Adrenal gland (tissue), 12 donors: ENCODE data around the gene APOL5. TPM values are rescaled to one million over a fixed set of nuclear protein-coding genes. Genes with fewer than 3 reads are reported as not detected.

Source experiments
- DNase-seq, 7 donors: peaks; one replicate each; pipeline ENCODE4 v3.0.0-alpha.2; 2019 to 2020
- H3K27ac ChIP-seq, 5 donors: fragments of 200-600 bp; sonication (generic) in 4 of 5; 1 replicate in 3 of 5; 2 replicates in 2 of 5; pipeline versions ENCODE4 v1.5.1 to v1.8.0; 2016 to 2020; ENCODE audit warnings: mild to moderate bottlenecking in 1 of 5
- H3K27me3 ChIP-seq: fragments of 200-600 bp; 2 replicates; pipeline ENCODE4 v1.8.0; 2021
- H3K36me3 ChIP-seq, 2 donors: fragments of 200-600 bp; replicated peaks in 1 of 2; 1 replicate in 1 of 2; 2 replicates in 1 of 2; pipeline versions ENCODE4 v1.5.1 to v1.8.0; 2018 to 2022
- H3K4me1 ChIP-seq, 2 donors: fragments of 200-600 bp; replicated peaks in 1 of 2; 1 replicate in 1 of 2; 2 replicates in 1 of 2; pipeline versions ENCODE4 v1.5.1 to v1.8.0; 2018 to 2021
- H3K4me3 ChIP-seq, 4 donors: fragments of 200-600 bp; sonication (generic) in 3 of 4; one replicate each; pipeline ENCODE4 v1.5.1; 2016 to 2018
- H3K9me3 ChIP-seq, 3 donors: fragments of 200-600 bp; sonication (generic) in 1 of 3; replicated peaks in 1 of 3; 1 replicate in 2 of 3; 2 replicates in 1 of 3; pipeline versions ENCODE4 v1.5.1 to v1.8.0; 2016 to 2021
- CTCF ChIP-seq, 6 experiments: fragments of 450-650 bp in 4 of 6; fragments of 200-600 bp in 2 of 6; sonication (generic) in 1 of 6; IDR thresholded peaks; 1 replicate in 5 of 6; 2 replicates in 1 of 6; pipeline versions ENCODE4 v1.5.1 to v1.8.0; 2016 to 2021; ENCODE audit warnings: antibody characterized with exemption in 6 of 6, mild to moderate bottlenecking in 2 of 6, moderate library complexity in 1 of 6
- POLR2A ChIP-seq, 2 donors: fragments of 450-650 bp; IDR thresholded peaks; one replicate each; pipeline ENCODE4 v1.6.1; 2017; ENCODE audit warnings: antibody characterized with exemption in 2 of 2, mild to moderate bottlenecking in 2 of 2, moderate library complexity in 1 of 2
- WGBS, 4 donors: extraction: QIAGEN DNeasy Blood & Tissue Kit in 2 of 4; methylation state at CpG; one replicate each; pipeline versions ENCODE4 v1.1.5 to v1.1.7; 2013 to 2017; 5-methylcytosine and 5-hydroxymethylcytosine counted together
- intact Hi-C, 2 donors: fragments of 100-400 bp; cut with DNase I; formaldehyde crosslinking; loops; one replicate each; pipeline versions ENCODE4 v1.14.1 to v1.15.0; 2022 to 2023
- polyA plus RNA-seq, 3 donors: library from polyadenylated mRNA; stranded (reverse); fragments of 200-250 nt in 2 of 3; fragments of 350-450 nt in 1 of 3; fragmentation: Illumina TruSeq in 1 of 3; extraction: RNeasy Lipid Tissue Mini Kit (QIAGEN cat#74804) in 1 of 3; gene quantifications; one replicate each; pipeline ENCODE4 v1.2.3, GENCODE V29; 2013 to 2014
- total RNA-seq, 9 donors: library from RNA; depleted of rRNA in 4 of 9; stranded (reverse); fragments of >200 nt in 4 of 9; fragments of 120-200 nt in 1 of 9; fragmentation: NEBNext Ultra II Directional in 1 of 9; extraction: Animal tissue kit (Norgen Biotek cat#: 25700) in 1 of 9; gene quantifications; one replicate each; pipeline versions ENCODE4 v1.1.0 to v1.2.4, GENCODE V29; 2013 to 2023
- donor health status: healthy with polysubstance abuse.
- donor health status: Bipolar disorder and iron deficiency.
- donor health status: DM: yes; HTN: yes; CAD: no.
- donor health status: DM: no; HTN: no; CAD: no.
- donor health status: DM: no; HTN: no; CAD: no.
- donor health status: DM: yes; HTN: yes; CAD: no.

APOL5 gene
- total and polyA plus RNA-seq, 12 donors: 0.11 TPM; not detected in 11

GRCh38 chr22:35685731-35686130, 31.9 kb upstream of the APOL5 start:
- TF ChIP-seq POLR2A (IDR thresholded peaks at IDR 0.05) (no peak), CTCF (IDR thresholded peaks at IDR 0.05) (no peak)
- intact Hi-C loops: no loop called here
- H3K9me3 ChIP-seq: no peaks in the 10 kb centered on the region
- no peaks in the 10 kb centered on the region for H3K4me1 ChIP-seq
- DNase-seq: no peak
- H3K4me3 ChIP-seq: no peak overlapping the region
- no peak overlapping the region for H3K27ac ChIP-seq
- 80 to 94% (median 87%) methylated on average over 11 of the region's 11 CpGs for WGBS, 4 donors
- H3K27me3 ChIP-seq: no peaks in the 10 kb centered on the region
- no peaks in the 10 kb centered on the region for H3K36me3 ChIP-seq

GRCh38 chr22:35686298-35686697, 31.4 kb upstream of the APOL5 start:
- no peaks in the 10 kb centered on the region for H3K36me3 ChIP-seq
- no peak overlapping the region for H3K27ac ChIP-seq
- no peak for DNase-seq
- 72 to 88% (median 79%) methylated on average over 4 of the region's 4 CpGs for WGBS, 4 donors
- TF ChIP-seq CTCF (IDR thresholded peaks at IDR 0.05): no peak
- no peak for TF ChIP-seq POLR2A (IDR thresholded peaks at IDR 0.05)
- intact Hi-C loops: no loop called here
- H3K9me3 ChIP-seq: no peaks in the 10 kb centered on the region
- H3K4me1 ChIP-seq: no peaks in the 10 kb centered on the region
- no peak overlapping the region for H3K4me3 ChIP-seq
- no peaks in the 10 kb centered on the region for H3K27me3 ChIP-seq

- no peak overlapping the region for H3K4me3 ChIP-seq
- H3K27me3 ChIP-seq: no peaks in the 10 kb centered on the region
- 74 to 82% (median 81%) methylated on average over 6 of the region's 6 CpGs for WGBS, 4 donors
- intact Hi-C loops: no loop called here
- H3K9me3 ChIP-seq: no peaks in the 10 kb centered on the region
- no peak for DNase-seq
- H3K4me1 ChIP-seq: no peaks in the 10 kb centered on the region
- no peak for TF ChIP-seq POLR2A (IDR thresholded peaks at IDR 0.05)
- no peak for TF ChIP-seq CTCF (IDR thresholded peaks at IDR 0.05)
- H3K36me3 ChIP-seq: no peaks in the 10 kb centered on the region
- H3K27ac ChIP-seq: no peak overlapping the region
These were observed 30.2 kb upstream of the APOL5 start for GRCh38 chr22:35687461-35687860.

- 78 to 87% (median 83%) methylated on average over 10 of the region's 10 CpGs for WGBS, 4 donors
- H3K4me1 ChIP-seq: no peaks in the 10 kb centered on the region
- H3K4me3 ChIP-seq: no peak overlapping the region
- TF ChIP-seq POLR2A (IDR thresholded peaks at IDR 0.05) (no peak), CTCF (IDR thresholded peaks at IDR 0.05) (no peak)
- H3K27me3 ChIP-seq: no peaks in the 10 kb centered on the region
- intact Hi-C loops: no loop called here
- no peaks in the 10 kb centered on the region for H3K9me3 ChIP-seq
- no peak overlapping the region for H3K27ac ChIP-seq
- H3K36me3 ChIP-seq: no peaks in the 10 kb centered on the region
- DNase-seq: no peak
These were observed 28.6 kb upstream of the APOL5 start for GRCh38 chr22:35688913-35689675.
